ENCODE data around the gene CAMK2N2.

CAMK2N2 gene

DNA sequence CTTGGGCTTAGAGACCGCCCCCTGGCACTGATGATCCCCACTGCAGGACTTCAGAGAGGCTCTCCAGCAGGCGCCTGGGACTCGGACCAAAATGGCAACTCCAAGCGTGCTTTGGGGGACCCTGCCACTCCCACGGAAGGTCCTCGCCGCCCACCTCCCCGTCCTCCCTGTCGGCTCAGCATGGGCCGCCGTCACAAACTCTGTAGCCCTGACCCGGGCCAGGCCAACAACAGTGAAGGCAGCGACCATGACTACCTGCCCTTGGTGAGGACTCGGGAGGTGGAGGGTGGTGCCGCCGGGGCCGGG is 20.3 kb downstream of the CAMK2N2 start:
- ChIA-PET POLR2A (no interaction called here), CTCF (interaction anchor here (0.6 to 1.1 kb wide), 3 partner anchors 13 to 94 kb away, joined by 3 to 5 read pairs (median 4); no protein-coding TSS in a partner anchor)
- no peak for DNase-seq (ENCODE audit: extremely low spot score)
- TF ChIP-seq L3MBTL2 (conservative IDR thresholded peaks at IDR 0.05) = no peak
- no peak for TF ChIP-seq ZNF384 (IDR thresholded peaks at IDR 0.05)
- no peak for TF ChIP-seq SP1 (IDR thresholded peaks at IDR 0.05)
- no peak for TF ChIP-seq ELF4 (IDR thresholded peaks at IDR 0.05)
- no peak for TF ChIP-seq FOXA1 (IDR thresholded peaks at IDR 0.05)
- no peak for TF ChIP-seq SUZ12 (IDR thresholded peaks at IDR 0.05)
- TF ChIP-seq HDGF (IDR thresholded peaks at IDR 0.05; ENCODE audit: borderline replicate concordance) = no peak
- no peak for TF ChIP-seq CTBP1 (IDR thresholded peaks at IDR 0.05; ENCODE audit: borderline replicate concordance)
- TF ChIP-seq BHLHE40 (IDR thresholded peaks at IDR 0.05; ENCODE audit: borderline replicate concordance) = no peak
- no peak for TF ChIP-seq FOXM1 (IDR thresholded peaks at IDR 0.05; ENCODE audit: borderline replicate concordance)
- no peak for TF ChIP-seq ARNT (IDR thresholded peaks at IDR 0.05)
- no peak for TF ChIP-seq FOXK2 (IDR thresholded peaks at IDR 0.05)
- TF ChIP-seq, protein P1, sequence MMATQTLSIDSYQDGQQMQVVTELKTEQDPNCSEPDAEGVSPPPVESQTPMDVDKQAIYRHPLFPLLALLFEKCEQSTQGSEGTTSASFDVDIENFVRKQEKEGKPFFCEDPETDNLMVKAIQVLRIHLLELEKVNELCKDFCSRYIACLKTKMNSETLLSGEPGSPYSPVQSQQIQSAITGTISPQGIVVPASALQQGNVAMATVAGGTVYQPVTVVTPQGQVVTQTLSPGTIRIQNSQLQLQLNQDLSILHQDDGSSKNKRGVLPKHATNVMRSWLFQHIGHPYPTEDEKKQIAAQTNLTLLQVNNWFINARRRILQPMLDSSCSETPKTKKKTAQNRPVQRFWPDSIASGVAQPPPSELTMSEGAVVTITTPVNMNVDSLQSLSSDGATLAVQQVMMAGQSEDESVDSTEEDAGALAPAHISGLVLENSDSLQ (IDR thresholded peaks at IDR 0.05) = no peak
- TF ChIP-seq TARDBP (IDR thresholded peaks at IDR 0.05) = no peak
- TF ChIP-seq NFRKB (IDR thresholded peaks at IDR 0.05) = no peak
- TF ChIP-seq LEF1 (IDR thresholded peaks at IDR 0.05; ENCODE audit: borderline replicate concordance) = no peak

DNA sequence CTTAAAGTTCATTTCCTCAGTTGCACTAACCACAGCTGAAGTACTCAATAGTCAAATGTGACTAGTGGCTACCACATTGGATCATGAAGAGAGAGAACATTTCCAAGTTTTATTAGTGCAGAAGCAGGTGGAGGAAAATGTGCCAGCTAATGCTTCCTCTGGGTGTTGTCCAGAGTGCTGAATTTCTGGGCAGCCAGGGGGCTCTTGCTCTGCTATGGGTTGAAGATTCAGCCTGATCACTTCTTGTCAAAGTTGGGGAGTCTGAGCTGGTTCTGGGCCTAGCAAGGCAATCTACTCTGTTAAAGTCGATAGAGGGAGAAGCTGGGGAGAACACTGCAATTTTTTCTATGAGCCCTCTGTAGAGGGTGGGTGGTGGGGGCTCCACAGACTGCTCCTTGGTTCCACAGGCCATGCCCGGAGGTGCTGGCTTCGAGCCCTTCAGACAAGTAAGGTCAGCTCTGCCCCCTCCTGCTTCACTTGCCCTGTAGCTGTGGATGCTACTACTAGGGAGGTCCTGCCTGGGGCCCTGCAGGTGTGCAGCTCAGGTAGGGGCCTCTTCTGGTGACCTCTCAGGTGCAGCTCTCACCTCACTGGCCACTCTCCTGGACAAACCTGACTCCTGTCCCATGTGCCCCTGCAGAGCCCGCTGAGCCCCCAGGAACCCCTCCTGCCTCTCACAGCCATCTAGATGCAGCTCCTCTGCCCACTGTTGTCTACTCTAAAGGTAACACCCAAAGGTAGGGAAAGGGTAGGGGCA is 20.8 kb downstream of the CAMK2N2 start:
- ChIA-PET CTCF (interaction anchor here (0.6 to 1.1 kb wide), 3 partner anchors 13 to 94 kb away, joined by 3 to 5 read pairs (median 4); no protein-coding TSS in a partner anchor), POLR2A (interaction anchor here (0.9 kb wide), 1 partner anchor 9 kb away, joined by 3 read pairs; the partner anchor contains the start of gene EEF1AKMT4)
- DNase-seq (ENCODE audit: extremely low spot score) = no peak
- TF ChIP-seq FOXA1 (IDR thresholded peaks at IDR 0.05) = no peak
- no peak for TF ChIP-seq LEF1 (IDR thresholded peaks at IDR 0.05; ENCODE audit: borderline replicate concordance)
- TF ChIP-seq SP1 (IDR thresholded peaks at IDR 0.05) = no peak
- no peak for TF ChIP-seq L3MBTL2 (conservative IDR thresholded peaks at IDR 0.05)
- TF ChIP-seq, protein P1 (IDR thresholded peaks at IDR 0.05) = no peak
- TF ChIP-seq SUZ12 (IDR thresholded peaks at IDR 0.05) = no peak
- TF ChIP-seq BHLHE40 (IDR thresholded peaks at IDR 0.05; ENCODE audit: borderline replicate concordance) = no peak
- no peak for TF ChIP-seq NFRKB (IDR thresholded peaks at IDR 0.05)
- no peak for TF ChIP-seq CTBP1 (IDR thresholded peaks at IDR 0.05; ENCODE audit: borderline replicate concordance)
- TF ChIP-seq FOXM1 (IDR thresholded peaks at IDR 0.05; ENCODE audit: borderline replicate concordance) = no peak
- no peak for TF ChIP-seq FOXK2 (IDR thresholded peaks at IDR 0.05)
- TF ChIP-seq TARDBP (IDR thresholded peaks at IDR 0.05) = no peak
- no peak for TF ChIP-seq ZNF384 (IDR thresholded peaks at IDR 0.05)
- no peak for TF ChIP-seq ARNT (IDR thresholded peaks at IDR 0.05)
- TF ChIP-seq HDGF (IDR thresholded peaks at IDR 0.05; ENCODE audit: borderline replicate concordance) = no peak
- TF ChIP-seq ELF4 (IDR thresholded peaks at IDR 0.05) = no peak

DNA sequence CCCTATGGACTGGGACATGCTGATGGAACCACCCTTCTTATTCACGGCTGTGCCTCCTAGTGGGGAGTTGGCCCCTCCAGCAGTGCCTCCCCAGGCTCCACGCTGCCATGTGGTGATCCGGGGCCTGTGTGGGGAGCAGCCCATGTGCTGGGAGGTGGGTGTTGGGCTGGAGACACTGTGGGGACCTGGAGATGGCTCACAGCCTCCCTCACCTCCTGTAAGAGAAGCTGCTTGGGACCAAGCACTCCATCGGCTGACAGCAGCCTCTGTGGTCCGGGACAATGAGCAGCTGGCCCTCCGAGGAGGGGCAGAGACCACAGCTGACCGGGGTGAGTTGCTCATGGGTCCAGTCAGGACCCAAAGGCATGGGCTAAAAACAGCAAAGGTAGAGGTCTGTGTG is 21.6 kb downstream of the CAMK2N2 start:
- DNase-seq (ENCODE audit: extremely low spot score) = no peak
- CTCF ChIA-PET = no interaction called here
- POLR2A ChIA-PET = interaction anchor here (0.9 kb wide), 1 partner anchor 10 kb away, joined by 3 read pairs; the partner anchor contains the start of gene EEF1AKMT4
- TF ChIP-seq SP1 (IDR thresholded peaks at IDR 0.05) (no peak), ELF4 (IDR thresholded peaks at IDR 0.05) (no peak), L3MBTL2 (conservative IDR thresholded peaks at IDR 0.05) (no peak), FOXA1 (IDR thresholded peaks at IDR 0.05) (no peak), TARDBP (IDR thresholded peaks at IDR 0.05) (no peak), ZNF384 (IDR thresholded peaks at IDR 0.05) (no peak), HDGF (IDR thresholded peaks at IDR 0.05; ENCODE audit: borderline replicate concordance) (no peak), CTBP1 (IDR thresholded peaks at IDR 0.05; ENCODE audit: borderline replicate concordance) (no peak), SUZ12 (IDR thresholded peaks at IDR 0.05) (no peak), BHLHE40 (IDR thresholded peaks at IDR 0.05; ENCODE audit: borderline replicate concordance) (no peak), FOXM1 (IDR thresholded peaks at IDR 0.05; ENCODE audit: borderline replicate concordance) (no peak), NFRKB (IDR thresholded peaks at IDR 0.05) (no peak), FOXK2 (IDR thresholded peaks at IDR 0.05) (no peak), ARNT (IDR thresholded peaks at IDR 0.05) (no peak), LEF1 (IDR thresholded peaks at IDR 0.05; ENCODE audit: borderline replicate concordance) (no peak)
- TF ChIP-seq, protein P1 (IDR thresholded peaks at IDR 0.05) = no peak

DNA sequence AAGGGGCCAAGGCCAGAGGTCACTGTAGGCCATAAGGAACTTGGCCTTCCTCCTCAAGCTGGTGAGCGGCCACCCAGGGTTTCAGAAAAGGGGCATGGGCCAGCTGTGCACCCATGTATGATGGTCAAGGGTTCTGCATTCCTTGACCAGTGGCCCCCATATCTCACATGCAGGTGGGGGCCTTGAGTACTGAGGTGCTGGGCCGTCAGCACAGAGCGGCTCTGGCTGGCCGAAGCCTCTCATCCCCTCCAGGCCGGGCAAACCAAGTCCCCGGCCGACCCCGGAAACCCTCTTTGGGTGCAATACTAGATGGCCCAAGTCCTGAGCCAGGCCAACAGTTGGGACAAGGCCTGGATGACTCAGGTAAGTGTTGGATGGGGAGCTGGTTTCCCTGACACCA is 22.1 kb downstream of the CAMK2N2 start:
- ChIA-PET POLR2A (no interaction called here), CTCF (no interaction called here)
- TF ChIP-seq SP1 (IDR thresholded peaks at IDR 0.05) (no peak), NFRKB (IDR thresholded peaks at IDR 0.05) (no peak), ZNF384 (IDR thresholded peaks at IDR 0.05) (no peak)
- DNase-seq (ENCODE audit: extremely low spot score) = no peak

DNA sequence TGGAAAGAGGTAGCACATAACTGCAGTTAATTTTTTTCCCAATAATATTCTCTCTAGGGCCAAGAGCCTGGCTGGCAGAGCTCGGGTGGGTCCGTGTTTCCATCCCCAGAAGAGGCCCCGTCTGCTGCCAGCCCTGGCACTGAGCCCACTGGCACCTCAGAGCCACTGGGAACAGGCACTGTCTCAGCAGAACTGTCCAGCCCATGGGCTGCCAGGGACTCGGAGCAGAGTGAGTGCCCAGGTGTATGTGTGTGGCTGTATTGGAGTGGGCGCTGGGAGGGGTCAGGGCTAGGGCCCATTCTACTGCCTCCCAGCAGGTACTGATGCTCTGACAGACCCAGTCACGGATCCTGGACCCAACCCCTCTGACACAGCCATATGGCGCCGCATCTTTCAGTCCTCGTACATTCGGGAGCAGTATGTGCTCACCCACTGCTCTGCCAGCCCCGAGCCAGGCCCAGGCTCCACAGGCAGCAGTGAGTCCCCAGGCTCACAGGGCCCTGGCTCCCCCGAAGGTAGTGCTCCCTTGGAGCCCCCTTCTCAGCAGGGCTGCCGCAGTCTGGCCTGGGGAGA is 23.0 kb downstream of the CAMK2N2 start:
- ChIA-PET CTCF (interaction anchor here (1.0 kb wide), 1 partner anchor 11 kb away, joined by 7 read pairs; no protein-coding TSS in a partner anchor), POLR2A (interaction anchor here (2.5 kb wide), 1 partner anchor 10 kb away, joined by 8 read pairs; the partner anchor contains the start of gene VWA5B2)
- no peak for DNase-seq (ENCODE audit: extremely low spot score)
- no peak for TF ChIP-seq SUZ12 (IDR thresholded peaks at IDR 0.05)
- no peak for TF ChIP-seq LEF1 (IDR thresholded peaks at IDR 0.05; ENCODE audit: borderline replicate concordance)
- no peak for TF ChIP-seq L3MBTL2 (conservative IDR thresholded peaks at IDR 0.05)
- TF ChIP-seq HDGF (IDR thresholded peaks at IDR 0.05; ENCODE audit: borderline replicate concordance) = no peak
- TF ChIP-seq SP1 (IDR thresholded peaks at IDR 0.05) = no peak
- TF ChIP-seq BHLHE40 (IDR thresholded peaks at IDR 0.05; ENCODE audit: borderline replicate concordance) = no peak
- TF ChIP-seq ZNF384 (IDR thresholded peaks at IDR 0.05) = no peak
- no peak for TF ChIP-seq ELF4 (IDR thresholded peaks at IDR 0.05)

Measured in HEK293T (cell line).